Esophagus muscularis mucosa (tissue), 4 donors: ENCODE results near the gene NTSR1. TPM values are rescaled to one million over a fixed set of nuclear protein-coding genes. Genes with fewer than 3 reads are reported as not detected.

Experiments used
- DNase-seq: peaks from one replicate; pipeline ENCODE4 v3.0.0-alpha.2; 2017; ENCODE audit errors: extremely low spot score
- H3K27ac ChIP-seq, 4 donors: fragments of 200-600 bp; sonication (generic); replicated peaks in 1 of 4; 1 replicate in 3 of 4; 2 replicates in 1 of 4; pipeline ENCODE4 v1.5.1; 2016 to 2019; ENCODE audit warnings: mild to moderate bottlenecking in 1 of 4
- H3K27me3 ChIP-seq, 4 donors: fragments of 200-600 bp; sonication (generic); one replicate each; pipeline versions ENCODE4 v1.5.1 to v1.6.0; 2016 to 2019
- H3K36me3 ChIP-seq, 4 donors: fragments of 200-600 bp; sonication (generic); one replicate each; pipeline ENCODE4 v1.5.1; 2016 to 2019
- H3K4me1 ChIP-seq, 4 donors: fragments of 200-600 bp; sonication (generic); one replicate each; pipeline ENCODE4 v1.5.1; 2016 to 2019
- H3K4me3 ChIP-seq, 4 donors: fragments of 200-600 bp; sonication (generic); 1 replicate in 2 of 4; 2 replicates in 2 of 4; pipeline ENCODE4 v1.5.1; 2016 to 2019; ENCODE audit warnings: mild to moderate bottlenecking in 4 of 4, moderate library complexity in 1 of 4
- H3K9me3 ChIP-seq, 4 donors: fragments of 200-600 bp; sonication (generic); 1 replicate in 3 of 4; 2 replicates in 1 of 4; pipeline ENCODE4 v1.5.1; 2016 to 2019
- EP300 ChIP-seq: sonication (generic); formaldehyde crosslinking; IDR thresholded peaks from one replicate; pipeline ENCODE4 v1.6.1; 2017; ENCODE audit warnings: antibody characterized with exemption
- POLR2A ChIP-seq: fragments of 450-650 bp; IDR thresholded peaks from one replicate; pipeline ENCODE4 v1.6.1; 2017; ENCODE audit warnings: antibody characterized with exemption, moderate library complexity, mild to moderate bottlenecking, low read depth
- POLR2AphosphoS5 ChIP-seq, 2 donors: sonication (generic); formaldehyde crosslinking; IDR thresholded peaks; one replicate each; pipeline ENCODE4 v1.6.1; 2017; ENCODE audit warnings: antibody characterized with exemption in 2 of 2
- WGBS: methylation state at CpG from one replicate; pipeline ENCODE4 v1.1.5; 2018; 5-methylcytosine and 5-hydroxymethylcytosine counted together
- intact Hi-C: fragments of 100-400 bp; cut with DNase I; formaldehyde crosslinking; loops from one replicate; pipeline ENCODE4 v1.15.1; 2023
- total RNA-seq, 4 donors: library from RNA; depleted of rRNA; stranded (reverse); fragments of >200 nt; gene quantifications; one replicate each; pipeline versions ENCODE4 v1.1.0 to v1.2.1, GENCODE V29; 2016
- TF ChIP-seq, protein P1 (sequence below), 3 experiments: fragments of 200-600 bp in 2 of 3; fragments of 450-650 bp in 1 of 3; sonication (generic) in 2 of 3; IDR thresholded peaks; one replicate each; pipeline ENCODE4 v1.5.1; 2017 to 2019; ENCODE audit warnings: antibody characterized with exemption in 3 of 3, mild to moderate bottlenecking in 2 of 3, moderate library complexity in 1 of 3

Gene NTSR1
- total RNA-seq, 4 donors from 2014 or later = 0.42 to 1.6 (median 0.80) TPM

DNA sequence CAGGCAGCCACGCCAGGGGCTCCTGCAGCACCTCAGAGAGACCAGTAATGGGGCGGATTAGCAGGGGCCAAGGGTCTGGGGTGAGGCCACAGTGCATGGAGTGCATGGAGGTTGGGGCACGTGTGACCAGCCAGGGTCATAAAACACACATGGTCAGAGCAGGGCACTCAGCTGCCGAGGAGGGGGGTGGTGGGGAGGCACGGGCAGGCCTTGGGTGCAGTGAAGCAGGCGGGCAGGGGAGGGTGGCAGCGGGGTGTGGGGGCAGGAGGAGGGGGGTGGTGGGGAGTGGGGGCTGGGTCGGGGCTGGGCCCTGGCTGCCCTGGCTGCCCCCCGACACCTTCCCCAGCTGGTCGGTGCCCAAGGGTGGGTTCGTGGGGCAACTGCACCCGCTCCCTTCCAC, 23.7 kb upstream of the NTSR1 start:
- Histone ChIP-seq H3K4me1 (peaks cover 0 to 14% (median 11%) of the 10 kb centered on the region in 4 donors), H3K9me3 (peaks cover 0 to 9% (median 6%) of the 10 kb centered on the region in 4 donors), H3K36me3 (no peaks in the 10 kb centered on the region), H3K4me3 (no peak overlapping the region), H3K27ac (no peak overlapping the region), H3K27me3 (peaks cover 0 to 79% (median 2%) of the 10 kb centered on the region in 4 donors)
- intact Hi-C loops = no loop called here
- WGBS = 72% methylated on average over 11 of the region's 12 CpGs
- no peak for DNase-seq
- TF ChIP-seq POLR2AphosphoS5 (IDR thresholded peaks at IDR 0.05) (no peak), EP300 (no peak), POLR2A (no peak)
- TF ChIP-seq, protein P1, sequence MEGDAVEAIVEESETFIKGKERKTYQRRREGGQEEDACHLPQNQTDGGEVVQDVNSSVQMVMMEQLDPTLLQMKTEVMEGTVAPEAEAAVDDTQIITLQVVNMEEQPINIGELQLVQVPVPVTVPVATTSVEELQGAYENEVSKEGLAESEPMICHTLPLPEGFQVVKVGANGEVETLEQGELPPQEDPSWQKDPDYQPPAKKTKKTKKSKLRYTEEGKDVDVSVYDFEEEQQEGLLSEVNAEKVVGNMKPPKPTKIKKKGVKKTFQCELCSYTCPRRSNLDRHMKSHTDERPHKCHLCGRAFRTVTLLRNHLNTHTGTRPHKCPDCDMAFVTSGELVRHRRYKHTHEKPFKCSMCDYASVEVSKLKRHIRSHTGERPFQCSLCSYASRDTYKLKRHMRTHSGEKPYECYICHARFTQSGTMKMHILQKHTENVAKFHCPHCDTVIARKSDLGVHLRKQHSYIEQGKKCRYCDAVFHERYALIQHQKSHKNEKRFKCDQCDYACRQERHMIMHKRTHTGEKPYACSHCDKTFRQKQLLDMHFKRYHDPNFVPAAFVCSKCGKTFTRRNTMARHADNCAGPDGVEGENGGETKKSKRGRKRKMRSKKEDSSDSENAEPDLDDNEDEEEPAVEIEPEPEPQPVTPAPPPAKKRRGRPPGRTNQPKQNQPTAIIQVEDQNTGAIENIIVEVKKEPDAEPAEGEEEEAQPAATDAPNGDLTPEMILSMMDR (IDR thresholded peaks at IDR 0.05) = no peak

DNA sequence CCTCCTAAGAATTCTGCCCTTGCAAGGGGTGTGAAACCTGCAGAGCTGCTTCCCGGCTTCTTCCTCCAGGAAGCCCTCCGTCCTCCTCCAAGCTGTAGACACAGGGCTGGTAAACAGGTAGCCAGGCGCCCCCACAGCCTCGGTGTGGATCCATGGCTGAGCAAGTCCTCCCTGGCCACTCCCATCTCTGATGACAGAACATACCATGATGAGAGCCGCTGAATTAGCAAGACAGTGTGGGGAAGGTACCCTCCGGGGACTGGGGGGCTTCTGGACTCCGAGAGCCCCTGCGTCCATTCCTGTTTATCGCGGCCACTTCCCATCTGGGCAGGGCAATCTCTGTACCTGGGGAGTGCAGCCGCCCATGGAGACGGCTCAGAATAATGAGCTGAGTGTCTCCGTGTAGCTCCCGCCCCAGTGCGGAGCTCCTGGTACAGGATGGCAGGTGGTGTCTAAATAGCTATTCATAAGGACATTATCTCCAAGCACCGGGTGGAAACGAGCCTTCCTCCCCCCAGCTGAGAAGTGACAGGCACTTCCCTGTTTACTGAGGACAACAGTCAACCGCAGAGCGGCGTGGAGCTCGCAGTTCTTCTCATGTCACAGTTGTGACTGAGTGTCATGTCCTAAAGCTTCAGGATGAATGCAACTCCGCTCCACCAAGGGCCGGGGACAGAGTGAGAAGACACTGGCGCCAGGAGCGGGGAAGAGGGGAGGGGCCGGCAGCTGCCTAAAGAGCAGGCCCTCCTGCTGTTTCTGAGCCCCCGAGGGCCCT, 22.7 kb upstream of the NTSR1 start:
- WGBS = 47% methylated on average over 20 of the region's 27 CpGs
- TF ChIP-seq, protein P1 (IDR thresholded peaks at IDR 0.05) = no peak
- intact Hi-C loops = no loop called here
- Histone ChIP-seq H3K27me3 (peaks cover 0 to 69% (median 2%) of the 10 kb centered on the region in 4 donors), H3K9me3 (no peaks in the 10 kb centered on the region), H3K36me3 (no peaks in the 10 kb centered on the region), H3K4me1 (peaks cover 0 to 14% (median 11%) of the 10 kb centered on the region in 4 donors), H3K4me3 (no peak overlapping the region), H3K27ac (no peak overlapping the region)
- no peak for DNase-seq

DNA sequence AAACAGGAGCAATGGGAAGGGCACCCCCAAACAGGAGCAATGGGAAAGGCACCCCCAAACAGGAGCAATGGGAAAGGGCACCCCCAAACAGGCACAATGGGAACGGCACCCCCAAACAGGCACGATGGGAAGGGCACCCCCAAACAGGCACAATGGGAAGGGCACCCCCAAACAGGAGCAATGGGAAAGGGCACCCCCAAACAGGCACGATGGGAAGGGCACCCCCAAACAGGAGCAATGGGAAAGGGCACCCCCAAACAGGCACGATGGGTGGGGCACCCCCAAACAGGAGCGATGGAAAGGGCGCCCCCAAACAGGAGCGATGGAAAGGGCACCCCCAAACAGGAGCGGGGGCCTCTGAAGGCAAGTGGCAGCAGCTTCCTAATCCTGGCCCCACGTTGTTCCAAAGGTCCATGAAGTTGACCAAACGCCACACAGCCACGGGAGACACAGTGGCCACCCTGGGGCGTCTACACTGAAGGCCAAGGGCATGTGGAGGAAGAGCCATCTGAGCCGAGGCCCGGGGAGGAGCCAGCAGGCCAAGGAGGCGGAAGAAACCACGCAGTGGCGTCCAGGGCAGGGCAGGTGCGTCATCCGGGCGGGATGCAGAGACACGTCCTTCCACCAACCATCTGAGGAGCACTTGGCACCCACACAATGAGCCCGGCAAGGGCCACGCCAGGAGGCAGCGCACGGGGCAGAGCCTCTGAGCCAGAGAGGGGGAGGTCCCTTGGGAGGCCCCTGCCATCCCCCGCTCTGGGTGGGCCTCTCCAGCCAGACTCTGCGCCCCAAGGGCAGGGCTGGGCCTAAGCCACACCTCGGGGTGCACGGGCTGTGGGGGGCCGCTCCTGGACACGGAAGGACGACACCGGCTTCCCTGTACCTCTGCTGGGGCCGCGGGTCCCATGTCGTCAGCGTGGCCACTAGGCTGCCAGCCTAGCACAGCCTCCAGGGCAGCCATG, 21.5 kb upstream of the NTSR1 start:
- Histone ChIP-seq H3K4me3 (no peak overlapping the region), H3K36me3 (no peaks in the 10 kb centered on the region), H3K27me3 (peaks cover 0 to 62% (median 4%) of the 10 kb centered on the region in 4 donors), H3K4me1 (peaks cover 0 to 17% (median 12%) of the 10 kb centered on the region in 4 donors), H3K27ac (no peak overlapping the region), H3K9me3 (no peaks in the 10 kb centered on the region)
- intact Hi-C loops = no loop called here
- DNase-seq = no peak
- TF ChIP-seq EP300 = no peak
- WGBS = 92% methylated on average over 23 of the region's 37 CpGs

DNA sequence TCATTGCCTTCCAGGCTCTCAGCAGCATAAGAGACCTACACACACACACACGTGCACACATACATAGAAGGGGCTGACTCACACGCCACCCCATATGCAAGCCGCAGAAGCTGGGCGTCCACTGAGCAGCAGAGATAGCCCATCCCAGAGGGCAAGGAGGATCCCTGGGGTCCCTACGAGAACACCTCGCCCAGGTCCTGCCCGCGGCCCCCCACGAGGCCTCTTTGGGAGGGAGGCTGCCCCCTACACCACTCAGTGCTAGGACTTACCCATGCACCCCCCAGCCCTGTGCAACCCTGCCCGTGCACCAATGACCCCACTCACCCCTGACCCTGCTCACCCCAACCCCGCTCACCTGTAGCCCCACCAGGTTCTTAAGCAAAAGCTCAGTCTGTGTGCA, 20.6 kb upstream of the NTSR1 start:
- intact Hi-C loops = no loop called here
- peaks cover 0 to 18% (median 12%) of the 10 kb centered on the region in 4 donors for H3K4me1 ChIP-seq
- no peak overlapping the region for H3K4me3 ChIP-seq
- H3K9me3 ChIP-seq = no peaks in the 10 kb centered on the region
- no peaks in the 10 kb centered on the region for H3K36me3 ChIP-seq
- no peak for DNase-seq
- H3K27me3 ChIP-seq = peaks cover 0 to 58% (median 2%) of the 10 kb centered on the region in 4 donors
- 81% methylated on average over 4 of the region's 11 CpGs for WGBS
- H3K27ac ChIP-seq = no peak overlapping the region
- no peak for TF ChIP-seq POLR2AphosphoS5 (IDR thresholded peaks at IDR 0.05)
- TF ChIP-seq POLR2A = no peak
- TF ChIP-seq, protein P1 (IDR thresholded peaks at IDR 0.05) = no peak
- no peak for TF ChIP-seq EP300

DNA sequence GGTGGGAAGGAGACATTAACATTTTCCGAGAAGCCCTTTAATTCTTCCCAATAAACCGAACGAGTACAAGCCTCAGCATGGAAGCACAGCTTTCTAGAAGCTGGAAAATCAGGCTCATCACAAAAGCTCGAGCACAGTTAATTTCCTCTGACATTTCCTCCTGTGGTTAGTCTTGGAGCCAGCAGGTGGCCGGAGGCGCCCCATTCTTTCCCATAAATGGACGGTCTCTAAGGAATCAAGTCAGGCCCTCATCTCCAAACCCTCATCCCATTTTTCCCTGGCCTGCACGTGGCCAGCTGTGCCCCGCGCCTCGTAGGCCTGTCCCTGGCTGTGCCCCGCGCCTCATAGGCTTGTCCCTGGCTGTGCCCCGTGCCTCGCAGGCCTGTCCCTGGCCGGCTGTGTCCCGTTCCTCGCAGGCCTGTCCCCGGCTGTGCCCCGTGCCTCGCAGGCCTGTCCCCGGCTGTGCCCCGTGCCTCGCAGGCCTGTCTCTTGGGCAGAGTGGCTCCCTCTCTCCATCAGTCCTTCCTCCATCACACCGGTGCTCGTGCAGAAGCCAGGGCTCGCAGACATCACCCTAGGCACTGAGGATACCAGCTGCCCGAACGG, 19.7 kb upstream of the NTSR1 start:
- Histone ChIP-seq H3K27ac (no peak overlapping the region), H3K36me3 (no peaks in the 10 kb centered on the region), H3K27me3 (peaks cover 0 to 60% (median 2%) of the 10 kb centered on the region in 4 donors), H3K4me3 (no peak overlapping the region), H3K4me1 (peaks cover 0 to 18% (median 12%) of the 10 kb centered on the region in 4 donors), H3K9me3 (no peaks in the 10 kb centered on the region)
- TF ChIP-seq POLR2A = no peak
- TF ChIP-seq, protein P1 (IDR thresholded peaks at IDR 0.05) = peak in 2 of 3 experiments; percentile 21 to 42
- TF ChIP-seq EP300 = no peak
- peak in 1 of 2 donors; percentile 21 for TF ChIP-seq POLR2AphosphoS5 (IDR thresholded peaks at IDR 0.05)
- intact Hi-C loops = no loop called here
- 77% methylated on average over 28 of the region's 29 CpGs for WGBS
- no peak for DNase-seq
